Karpas-422 (cell line): ENCODE data around the gene MYO18A. TPM values are rescaled to one million over a fixed set of nuclear protein-coding genes. Genes with fewer than 3 reads are reported as not detected.

ENCODE experiments used
- DNase-seq: peaks from one replicate; pipeline ENCODE4 v3.0.0-alpha.2; 2015
- H2AFZ ChIP-seq: fragments of 200-600 bp; sonication (generic); 2 replicates; pipeline ENCODE4 v1.6.1; 2014; ENCODE audit warnings: antibody characterized with exemption, low read length, mixed read lengths
- H3K27ac ChIP-seq: fragments of 200-600 bp; sonication (generic); 2 replicates; pipeline ENCODE4 v1.5.1; 2014; ENCODE audit warnings: mild to moderate bottlenecking, low read length, moderate library complexity
- H3K27me3 ChIP-seq: fragments of 200-600 bp; sonication (generic); 2 replicates; pipeline ENCODE4 v1.6.1; 2014; ENCODE audit warnings: low read length, mixed read lengths
- H3K36me3 ChIP-seq: fragments of 200-600 bp; sonication (generic); 2 replicates; pipeline ENCODE4 v1.6.1; 2014; ENCODE audit warnings: low read length, mixed read lengths; ENCODE audit not compliant: insufficient read depth
- H3K4me1 ChIP-seq: fragments of 200-600 bp; sonication (generic); 2 replicates; pipeline ENCODE4 v1.6.1; 2014; ENCODE audit warnings: mild to moderate bottlenecking, low read length, mixed read lengths
- H3K4me2 ChIP-seq: fragments of 200-600 bp; sonication (generic); 2 replicates; pipeline ENCODE4 v1.6.1; 2014; ENCODE audit warnings: low read length, low read depth, mild to moderate bottlenecking; ENCODE audit not compliant: poor library complexity, severe bottlenecking
- H3K4me3 ChIP-seq: fragments of 200-600 bp; sonication (generic); 2 replicates; pipeline ENCODE4 v1.5.1; 2014; ENCODE audit warnings: mild to moderate bottlenecking, antibody characterized with exemption, low read length, mixed read lengths
- H3K79me2 ChIP-seq: fragments of 200-600 bp; sonication (generic); 2 replicates; pipeline ENCODE4 v1.6.1; 2014; ENCODE audit warnings: mild to moderate bottlenecking, low read length, mixed read lengths
- H3K9ac ChIP-seq: fragments of 200-600 bp; sonication (generic); 2 replicates; pipeline ENCODE4 v1.6.0; 2014; ENCODE audit warnings: low read length
- H3K9me2 ChIP-seq: fragments of 200-600 bp; sonication (generic), shearing (Covaris generic); replicated peaks from 2 replicates; pipeline ENCODE4 v1.6.0; 2014; ENCODE audit warnings: mild to moderate bottlenecking, low read length, moderate library complexity; ENCODE audit not compliant: insufficient read depth
- H3K9me3 ChIP-seq: fragments of 300-700, 200-600 bp; sonication (generic); 2 replicates; pipeline ENCODE4 v1.6.1; 2014; ENCODE audit warnings: low read length, mixed read lengths
- H4K20me1 ChIP-seq: fragments of 200-600 bp; sonication (generic); 2 replicates; pipeline ENCODE4 v1.6.1; 2014; ENCODE audit warnings: mild to moderate bottlenecking, antibody characterized with exemption, low read length, low read depth; ENCODE audit not compliant: insufficient read depth
- total RNA-seq: library from RNA; depleted of rRNA; stranded (reverse); fragments of >200 nt; shearing (Covaris generic); gene quantifications from 2 replicates; pipeline ENCODE4 v1.2.3, GENCODE V29; 2014; ENCODE audit warnings: low replicate concordance

MYO18A gene
- total RNA-seq, 1 experiment from 2014 or later = 16.4 TPM

DNA sequence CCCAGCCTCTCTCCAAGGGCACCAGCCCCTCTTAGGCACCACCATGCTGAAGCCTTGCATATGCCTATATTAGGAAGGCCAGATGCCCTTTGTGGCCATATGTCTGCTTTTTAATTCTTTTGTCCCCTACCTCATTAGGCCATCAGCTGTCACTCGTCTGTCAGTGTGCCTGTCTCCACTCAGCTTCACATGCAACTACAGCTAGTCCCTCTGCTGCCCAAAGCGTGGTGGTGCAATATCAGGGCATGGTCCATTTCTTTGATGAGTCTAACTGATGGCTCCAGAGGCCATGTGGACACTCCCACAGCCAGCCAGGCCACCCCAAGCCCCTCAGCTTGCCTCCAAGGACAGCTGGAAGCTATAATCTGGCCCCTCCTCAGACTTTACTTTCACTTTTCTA lies 36.3 kb downstream of the MYO18A start:
- Histone ChIP-seq H3K27ac (no peak overlapping the region), H2AFZ (no peak overlapping the region), H3K4me1 (peaks cover 60% of the 10 kb centered on the region), H3K27me3 (no peaks in the 10 kb centered on the region), H3K36me3 (no peaks in the 10 kb centered on the region), H3K4me2 (no peak overlapping the region), H3K9me2 (no peaks in the 10 kb centered on the region), H3K79me2 (no peaks in the 10 kb centered on the region), H3K4me3 (no peak overlapping the region), H4K20me1 (no peaks in the 10 kb centered on the region), H3K9me3 (no peaks in the 10 kb centered on the region), H3K9ac (no peak overlapping the region)
- DNase-seq = peak; percentile 78

GRCh38 chr17:29141514-29141876 lies 38.7 kb downstream of the MYO18A start:
- Histone ChIP-seq H3K36me3 (no peaks in the 10 kb centered on the region), H3K9me2 (no peaks in the 10 kb centered on the region), H3K4me2 (peak overlapping the region; percentile 68), H3K4me1 (peaks cover 64% of the 10 kb centered on the region), H3K27ac (peak overlapping the region; percentile 71), H3K4me3 (peak overlapping the region; percentile 67), H3K27me3 (no peaks in the 10 kb centered on the region), H3K9ac (peak overlapping the region; percentile 77), H3K79me2 (peaks cover 6% of the 10 kb centered on the region; the same call in 1 of the 2 replicates), H4K20me1 (no peaks in the 10 kb centered on the region), H3K9me3 (no peaks in the 10 kb centered on the region), H2AFZ (peak overlapping the region; percentile 60)
- no peak for DNase-seq

- peak; percentile 74 for DNase-seq
- no peaks in the 10 kb centered on the region for H3K9me2 ChIP-seq
- H2AFZ ChIP-seq = peak overlapping the region; percentile 60
- H3K9ac ChIP-seq = peak overlapping the region; percentile 77
- peak overlapping the region; percentile 67 for H3K4me3 ChIP-seq
- no peaks in the 10 kb centered on the region for H3K27me3 ChIP-seq
- peaks cover 6% of the 10 kb centered on the region; the same call in 1 of the 2 replicates for H3K79me2 ChIP-seq
- H3K27ac ChIP-seq = peak overlapping the region; percentile 71
- H3K4me1 ChIP-seq = peaks cover 61% of the 10 kb centered on the region
- no peaks in the 10 kb centered on the region for H4K20me1 ChIP-seq
- H3K9me3 ChIP-seq = no peaks in the 10 kb centered on the region
- peak overlapping the region; percentile 68 for H3K4me2 ChIP-seq
- H3K36me3 ChIP-seq = no peaks in the 10 kb centered on the region
Measured at GRCh38 chr17:29140631-29141513, 39.3 kb downstream of the MYO18A start.

DNA sequence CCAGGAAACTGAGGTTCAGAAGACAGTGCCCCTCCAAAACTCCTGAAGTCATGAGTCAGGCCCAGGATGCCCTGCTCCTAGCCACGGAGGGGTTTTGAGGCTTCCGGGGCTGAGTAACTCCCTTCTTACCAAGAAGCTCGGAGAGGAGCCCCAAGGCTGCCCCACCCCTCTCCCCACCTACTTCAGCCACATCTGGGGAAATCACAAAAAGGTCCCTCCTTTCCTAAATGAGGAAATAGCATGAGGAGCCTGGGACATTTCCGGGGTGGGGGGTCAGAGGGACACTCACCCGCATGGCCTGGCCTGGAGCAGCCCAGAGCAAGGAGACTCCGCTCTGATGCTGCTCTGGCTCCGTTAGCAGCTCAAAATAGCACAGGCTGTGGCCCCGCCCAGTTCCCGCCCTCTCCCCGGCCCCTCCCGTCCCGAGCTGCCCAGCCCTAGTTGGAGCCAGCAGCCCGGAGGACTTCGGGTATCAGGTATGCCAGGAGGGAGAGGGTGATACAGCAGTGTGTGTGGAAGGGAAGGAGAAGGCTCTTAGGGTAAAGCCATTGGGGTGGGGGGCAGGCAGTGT lies 40.1 kb downstream of the MYO18A start:
- H4K20me1 ChIP-seq = no peaks in the 10 kb centered on the region
- H3K79me2 ChIP-seq = peaks cover 6% of the 10 kb centered on the region; the same call in 1 of the 2 replicates
- H2AFZ ChIP-seq = peak overlapping the region; percentile 60; the same call in 1 of the 2 replicates
- no peaks in the 10 kb centered on the region for H3K36me3 ChIP-seq
- DNase-seq = peak; percentile 88
- peak overlapping the region; percentile 67 for H3K4me3 ChIP-seq
- H3K9me2 ChIP-seq = no peaks in the 10 kb centered on the region
- H3K9me3 ChIP-seq = no peaks in the 10 kb centered on the region
- peak overlapping the region; percentile 77 for H3K9ac ChIP-seq
- H3K4me1 ChIP-seq = peaks cover 54% of the 10 kb centered on the region
- H3K27ac ChIP-seq = peak overlapping the region; percentile 71
- H3K27me3 ChIP-seq = no peaks in the 10 kb centered on the region
- H3K4me2 ChIP-seq = peak overlapping the region; percentile 68

- Histone ChIP-seq H4K20me1 (no peaks in the 10 kb centered on the region), H2AFZ (peak overlapping the region; percentile 28; the same call in 1 of the 2 replicates), H3K27ac (peak overlapping the region; percentile 24; the same call in 1 of the 2 replicates), H3K27me3 (no peaks in the 10 kb centered on the region), H3K9me3 (no peaks in the 10 kb centered on the region), H3K9ac (peak overlapping the region; percentile 77), H3K4me3 (peak overlapping the region; percentile 67), H3K4me2 (peak overlapping the region; percentile 68), H3K9me2 (no peaks in the 10 kb centered on the region), H3K4me1 (peaks cover 51% of the 10 kb centered on the region), H3K36me3 (no peaks in the 10 kb centered on the region), H3K79me2 (peaks cover 6% of the 10 kb centered on the region; the same call in 1 of the 2 replicates)
- DNase-seq = peak; percentile 57
Measured at GRCh38 chr17:29138971-29139691, 41.1 kb downstream of the MYO18A start.

GRCh38 chr17:29138184-29138955 lies 41.8 kb downstream of the MYO18A start:
- Histone ChIP-seq H3K4me3 (peak overlapping the region; percentile 67), H3K36me3 (no peaks in the 10 kb centered on the region), H4K20me1 (no peaks in the 10 kb centered on the region), H3K27ac (no peak overlapping the region), H3K9me2 (no peaks in the 10 kb centered on the region), H3K4me2 (peak overlapping the region; percentile 68), H3K4me1 (peaks cover 50% of the 10 kb centered on the region), H3K9ac (peak overlapping the region; percentile 77), H3K79me2 (peaks cover 6% of the 10 kb centered on the region; the same call in 1 of the 2 replicates), H2AFZ (no peak overlapping the region; the same call in 1 of the 2 replicates), H3K27me3 (no peaks in the 10 kb centered on the region), H3K9me3 (no peaks in the 10 kb centered on the region)
- no peak for DNase-seq

- Histone ChIP-seq H2AFZ (no peak overlapping the region), H3K4me3 (no peak overlapping the region), H3K27me3 (no peaks in the 10 kb centered on the region), H3K4me1 (peaks cover 44% of the 10 kb centered on the region), H3K36me3 (no peaks in the 10 kb centered on the region), H3K4me2 (no peak overlapping the region), H4K20me1 (no peaks in the 10 kb centered on the region), H3K9me3 (no peaks in the 10 kb centered on the region), H3K79me2 (peaks cover 6% of the 10 kb centered on the region; the same call in 1 of the 2 replicates), H3K27ac (no peak overlapping the region), H3K9me2 (no peaks in the 10 kb centered on the region), H3K9ac (no peak overlapping the region)
- no peak for DNase-seq
Measured at GRCh38 chr17:29136998-29137730, 43.0 kb downstream of the MYO18A start.
